ENCODE measurements around the gene TOP2B.

TOP2B gene

GRCh38 chr3:25697553-25697952 lies 32.8 kb upstream of the TOP2B start:
- no peak for TF ChIP-seq CTCF (conservative IDR thresholded peaks at IDR 0.05; ENCODE audit: low read depth)
- ChIA-PET CTCF (interaction anchor here (0.6 kb wide), 1 partner anchor 1015 kb away, joined by 3 read pairs; no protein-coding TSS in a partner anchor), POLR2A (ENCODE audit: low non-redundant PET) (no interaction called here)
- DNase-seq (ENCODE audit: low spot score) = no peak
- no peak overlapping the region for H3K27ac ChIP-seq

GRCh38 chr3:25695731-25696420 lies 31.2 kb upstream of the TOP2B start:
- CTCF ChIA-PET = no interaction called here
- no peak for TF ChIP-seq CTCF (conservative IDR thresholded peaks at IDR 0.05; ENCODE audit: low read depth)
- no peak overlapping the region for H3K27ac ChIP-seq
- POLR2A ChIA-PET (ENCODE audit: low non-redundant PET) = no interaction called here
- no peak for DNase-seq (ENCODE audit: low spot score)

- DNase-seq (ENCODE audit: low spot score) = no peak
- ChIA-PET CTCF (no interaction called here), POLR2A (ENCODE audit: low non-redundant PET) (no interaction called here)
- no peak overlapping the region for H3K27ac ChIP-seq
- TF ChIP-seq CTCF (conservative IDR thresholded peaks at IDR 0.05; ENCODE audit: low read depth) = no peak
These were observed 28.5 kb upstream of the TOP2B start for GRCh38 chr3:25693238-25693637.

GRCh38 chr3:25692341-25692740 lies 27.6 kb upstream of the TOP2B start:
- ChIA-PET POLR2A (ENCODE audit: low non-redundant PET) (no interaction called here), CTCF (no interaction called here)
- no peak for DNase-seq (ENCODE audit: low spot score)
- no peak overlapping the region for H3K27ac ChIP-seq
- TF ChIP-seq CTCF (conservative IDR thresholded peaks at IDR 0.05; ENCODE audit: low read depth) = no peak

GRCh38 chr3:25690768-25691533 lies 26.2 kb upstream of the TOP2B start:
- no peak for DNase-seq (ENCODE audit: low spot score)
- TF ChIP-seq CTCF (conservative IDR thresholded peaks at IDR 0.05; ENCODE audit: low read depth) = no peak
- POLR2A ChIA-PET (ENCODE audit: low non-redundant PET) = no interaction called here
- H3K27ac ChIP-seq = no peak overlapping the region
- CTCF ChIA-PET = interaction anchor here (0.6 to 0.7 kb wide), 2 partner anchors 227 to 1576 kb away, joined by 3 to 4 read pairs; no protein-coding TSS in a partner anchor

- no peak for DNase-seq (ENCODE audit: low spot score)
- CTCF ChIA-PET = interaction anchor here (0.6 kb wide), 1 partner anchor 27 kb away, joined by 4 read pairs; no protein-coding TSS in a partner anchor
- POLR2A ChIA-PET (ENCODE audit: low non-redundant PET) = no interaction called here
These were observed 24.5 kb upstream of the TOP2B start for GRCh38 chr3:25689226-25689625.

More at GRCh38 chr3:25689226-25689625, 24.5 kb upstream of the TOP2B start:
- H3K27ac ChIP-seq = no peak overlapping the region
- no peak for TF ChIP-seq CTCF (conservative IDR thresholded peaks at IDR 0.05; ENCODE audit: low read depth)
